GM12878 (cell line): ENCODE data around the gene PBOV1. TPM values are rescaled to one million over a fixed set of nuclear protein-coding genes. Genes with fewer than 3 reads are reported as not detected.

Source experiments
- ATAC-seq: fragments of 200-7000 bp; cut with Tn5 transposase; 3 replicates; pipeline ENCODE4 v1.9.1; 2020; ENCODE audit warnings: mild to moderate bottlenecking, moderate library complexity
- BruUV-seq: library from RNA; stranded (reverse); fragments of 400-500 nt; replicated peaks from 2 replicates; lab custom pipeline; 2021; lab: Mats Ljungman, UMichigan
- CTCF ChIA-PET: fragments of 300-600 bp; sonication (Branson Sonifier 250); formaldehyde crosslinking; extraction: SDS; loops from one replicate; lab custom pipeline; 2021; ENCODE audit warnings: inconsistent platforms; lab: Yijun Ruan, JAX
- POLR2A ChIA-PET: fragments of 350-600 bp; formaldehyde crosslinking; extraction: SDS; loops from one replicate; lab custom pipeline; 2021; ENCODE audit warnings: inconsistent platforms; lab: Charles Lee
- RAD21 ChIA-PET: fragments of 300-600 bp; sonication (Branson Sonifier 250); formaldehyde crosslinking; loops from one replicate; lab custom pipeline; 2023; ENCODE audit warnings: antibody characterized with exemption; ENCODE audit not compliant: unreplicated experiment; lab: Charles Lee
- SMC1A ChIA-PET: fragments of 300-600 bp; sonication (Branson Sonifier 250); formaldehyde crosslinking; loops from one replicate; lab custom pipeline; 2023; ENCODE audit not compliant: unreplicated experiment, uncharacterized antibody; lab: Charles Lee
- DNase-seq: peaks from one replicate; pipeline ENCODE4 v3.0.0-alpha.2; 2011; ENCODE audit warnings: low read depth, low spot score
- FAIRE-seq: peaks from 3 replicates; lab custom pipeline; 2011; peaks lifted over from hg19 to GRCh38; lab: Jason Lieb, UNC
- H2AFZ ChIP-seq: 2 replicates; pipeline ENCODE4 v1.6.0; 2011; ENCODE audit warnings: low read depth, low read length, control low read depth; ENCODE audit not compliant: control insufficient read depth
- H3K27ac ChIP-seq: 2 replicates; pipeline ENCODE4 v1.5.1; 2011; ENCODE audit warnings: control low read depth; ENCODE audit not compliant: control insufficient read depth, insufficient read depth
- H3K27me3 ChIP-seq, 2 experiments: replicated peaks in 1 of 2; 2 replicates each; pipeline versions ENCODE4 v1.6.0 to v1.6.1; 2011; ENCODE audit warnings: low read length in 1 of 2; ENCODE audit not compliant: control insufficient read depth in 2 of 2, insufficient read depth in 2 of 2
- H3K36me3 ChIP-seq, 2 experiments: 2 replicates each; pipeline ENCODE4 v1.5.1; 2011; ENCODE audit warnings: low read length in 1 of 2; ENCODE audit not compliant: control insufficient read depth in 2 of 2, insufficient read depth in 2 of 2
- H3K4me1 ChIP-seq: 2 replicates; pipeline ENCODE4 v1.6.1; 2011; ENCODE audit warnings: mild to moderate bottlenecking, low read length, moderate library complexity, mixed read lengths; ENCODE audit not compliant: control insufficient read depth, insufficient read depth
- H3K4me2 ChIP-seq: 2 replicates; pipeline ENCODE4 v1.6.0; 2011; ENCODE audit warnings: control low read depth; ENCODE audit not compliant: control insufficient read depth, insufficient read depth
- H3K4me3 ChIP-seq: fragments of 200-600 bp; sonication (generic); 2 replicates; pipeline ENCODE4 v1.5.1; 2016
- H3K79me2 ChIP-seq: 2 replicates; pipeline ENCODE4 v1.6.0; 2011; ENCODE audit warnings: low read length; ENCODE audit not compliant: control insufficient read depth, insufficient read depth
- H3K9ac ChIP-seq: 2 replicates; pipeline ENCODE4 v1.8.0; 2011; ENCODE audit warnings: low read length, control low read depth, mixed read lengths; ENCODE audit not compliant: control insufficient read depth, insufficient read depth
- H3K9me3 ChIP-seq: replicated peaks from 3 replicates; pipeline ENCODE4 v1.5.1; 2011; ENCODE audit warnings: mild to moderate bottlenecking, low read length; ENCODE audit not compliant: control insufficient read depth, insufficient read depth
- H4K20me1 ChIP-seq: 2 replicates; pipeline ENCODE4 v1.6.0; 2011; ENCODE audit not compliant: control insufficient read depth, insufficient read depth
- BACH1 ChIP-seq: fragments of 450-650 bp; IDR thresholded peaks from 2 replicates; pipeline ENCODE4 v1.6.1; 2017; ENCODE audit warnings: mild to moderate bottlenecking, borderline replicate concordance
- BCL11A ChIP-seq: IDR thresholded peaks from 2 replicates; pipeline ENCODE4 v1.6.1; 2011; ENCODE audit warnings: low read depth, low read length
- CBX5 ChIP-seq: sonication (generic); IDR thresholded peaks from 2 replicates; pipeline ENCODE4 v1.6.1; 2016; ENCODE audit warnings: low read depth, moderate library complexity, mild to moderate bottlenecking, inconsistent platforms
- EED ChIP-seq: sonication (generic); IDR thresholded peaks from 2 replicates; pipeline ENCODE4 v1.6.1; 2016; ENCODE audit warnings: antibody characterized with exemption, low read depth
- EZH2 ChIP-seq: IDR thresholded peaks from 2 replicates; pipeline ENCODE4 v1.6.1; 2012; ENCODE audit warnings: low read depth, mild to moderate bottlenecking, control low read depth, inconsistent platforms, low read length, borderline replicate concordance; ENCODE audit not compliant: control insufficient read depth
- GABPA ChIP-seq: IDR thresholded peaks from 2 replicates; pipeline ENCODE4 v1.6.1; 2014; ENCODE audit warnings: antibody characterized with exemption, low read depth, mild to moderate bottlenecking, inconsistent platforms
- HCFC1 ChIP-seq: fragments of 150-350 bp; IDR thresholded peaks from 2 replicates; pipeline ENCODE4 v1.6.1; 2014; ENCODE audit warnings: low read length
- MYC ChIP-seq: IDR thresholded peaks from 2 replicates; pipeline ENCODE4 v1.6.1; 2011; ENCODE audit warnings: mild to moderate bottlenecking, low read length, moderate library complexity, inconsistent platforms; ENCODE audit not compliant: insufficient read depth, insufficient replicate concordance, insufficient read length, severe bottlenecking
- NRF1 ChIP-seq: conservative IDR thresholded peaks from 2 replicates; pipeline ENCODE4 v1.6.1; 2011; ENCODE audit warnings: mild to moderate bottlenecking, low read depth, low read length, improper control_type of control experiment
- SIN3A ChIP-seq: IDR thresholded peaks from 2 replicates; pipeline ENCODE4 v1.6.1; 2012; ENCODE audit warnings: low read depth, low read length, improper control_type of control experiment
- SMAD1 ChIP-seq: fragments of 450-650 bp; IDR thresholded peaks from 2 replicates; pipeline ENCODE4 v1.6.1; 2018; ENCODE audit warnings: mild to moderate bottlenecking, low read depth; ENCODE audit not compliant: partially characterized antibody
- SRF ChIP-seq, 2 experiments: IDR thresholded peaks; 2 replicates each; pipeline ENCODE4 v1.6.1; 2011; ENCODE audit warnings: low read depth in 2 of 2, low read length in 2 of 2, mild to moderate bottlenecking in 1 of 2, moderate library complexity in 1 of 2
- STAT3 ChIP-seq: IDR thresholded peaks from 2 replicates; pipeline ENCODE4 v1.6.1; 2011; ENCODE audit warnings: low read depth, low read length, improper control_type of control experiment
- WGBS: methylation state at CpG from one replicate; pipeline ENCODE4 v1.1.6; 2016; ENCODE audit warnings: low lambda C conversion rate; ENCODE audit not compliant: insufficient replicate concordance, insufficient coverage; ENCODE audit errors: missing lambda C conversion rate; 5-methylcytosine and 5-hydroxymethylcytosine counted together
- in situ Hi-C: fragments of 300-500 bp; cut with MboI; formaldehyde crosslinking; loops from 9 replicates; pipeline ENCODE4 v1.14.3; 2018; ENCODE audit warnings: mixed read lengths
- intact Hi-C: fragments of 100-400 bp; cut with micrococcal nuclease; formaldehyde crosslinking; loops from one replicate; pipeline ENCODE4 v1.14.2; 2022; ENCODE audit not compliant: unreplicated experiment
- polyA plus RNA-seq, 11 experiments: library from polyadenylated mRNA; depleted of rRNA in 4 of 11; unstranded in 6 of 11; stranded (reverse) in 5 of 11; fragments of >200 nt; fragmentation: Nextera tagmentation in 4 of 11; fragmentation: Illumina TruSeq in 1 of 11; extraction: Ambion mirVana in 4 of 11; extraction: Trizol in 1 of 11; gene quantifications; 1 replicate in 1 of 11; 2 replicates in 10 of 11; pipeline versions ENCODE4 v1.2.1 to v1.2.3, GENCODE V29; 2011 to 2016; ENCODE audit warnings: inconsistent platforms in 2 of 11, missing spikeins in 2 of 11, low read depth in 1 of 11
- total RNA-seq, 4 experiments: library from RNA; depleted of rRNA in 3 of 4; stranded (reverse); fragments of >200 nt in 3 of 4; fragmentation: Illumina TruSeq in 1 of 4; extraction: Trizol in 1 of 4; gene quantifications; 2 replicates each; pipeline versions ENCODE4 v1.2.1 to v1.2.3, GENCODE V29; 2013 to 2021
- TF ChIP-seq, protein P1 (sequence below): fragments of 150-350 bp; IDR thresholded peaks from 2 replicates; pipeline ENCODE4 v1.6.1; 2014; ENCODE audit warnings: mild to moderate bottlenecking, low read depth, low read length
- TF ChIP-seq, protein P2 (sequence below): IDR thresholded peaks from 2 replicates; pipeline ENCODE4 v1.6.1; 2012; ENCODE audit warnings: low read depth, low read length, improper control_type of control experiment
- TF ChIP-seq, protein P3 (sequence below): fragments of 450-650 bp; IDR thresholded peaks from 2 replicates; pipeline ENCODE4 v1.6.1; 2017; ENCODE audit warnings: low read depth, mild to moderate bottlenecking, moderate library complexity

Gene PBOV1
- total and polyA plus RNA-seq, 10 of the 15 experiments (the other 5 are each of a cell fraction or from before 2014, with no cell fraction given): not detected

DNA sequence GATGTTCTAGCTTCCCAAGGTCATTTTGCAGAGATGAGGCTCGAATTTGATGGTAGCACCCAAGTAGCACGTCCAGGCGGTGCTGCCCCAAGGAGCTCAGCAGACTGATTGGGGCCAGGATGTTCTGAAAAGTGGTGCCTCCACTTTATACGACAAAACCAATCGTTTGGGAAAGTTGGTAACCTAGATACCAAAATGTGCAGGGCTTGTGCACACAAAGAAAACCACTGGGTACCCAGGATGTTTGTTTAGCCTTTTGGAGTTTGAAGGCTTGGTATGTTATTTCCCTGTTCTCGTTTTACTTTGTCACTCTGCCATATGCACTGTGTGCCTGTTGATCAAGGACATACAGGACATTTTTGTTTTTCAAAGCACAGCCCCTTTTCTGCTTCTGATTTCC lies 40.7 kb upstream of the PBOV1 start:
- 25% methylated on average over 6 of the region's 6 CpGs for WGBS
- CTCF ChIA-PET: no interaction called here
- Histone ChIP-seq H3K4me2 (no peak overlapping the region), H3K4me3 (no peak overlapping the region), H3K4me1 (no peaks in the 10 kb centered on the region), H3K27me3 (peaks cover 0 to 2% of the 10 kb centered on the region in 2 experiments; a peak in 2 of 4 replicates), H3K9ac (no peak overlapping the region), H2AFZ (no peak overlapping the region), H3K9me3 (no peaks in the 10 kb centered on the region), H3K27ac (no peak overlapping the region), H3K36me3 (no peaks in the 10 kb centered on the region), H4K20me1 (no peaks in the 10 kb centered on the region), H3K79me2 (no peaks in the 10 kb centered on the region)
- no peak for FAIRE-seq
- RAD21 ChIA-PET: no interaction called here
- in situ Hi-C loops (no loop called here), intact Hi-C loops (no loop called here)
- no TSS peak for BruUV-seq
- TF ChIP-seq NRF1 (no peak), GABPA (no peak), HCFC1 (no peak), STAT3 (no peak), SRF (IDR thresholded peaks at IDR 0.05; ENCODE audit: low read depth in 2 of 2, low read length in 2 of 2) (no peak), EZH2 (no peak), SIN3A (no peak), MYC (no peak), BCL11A (no peak), SMAD1 (no peak), EED (no peak), BACH1 (no peak), CBX5 (no peak)
- TF ChIP-seq, protein P1, sequence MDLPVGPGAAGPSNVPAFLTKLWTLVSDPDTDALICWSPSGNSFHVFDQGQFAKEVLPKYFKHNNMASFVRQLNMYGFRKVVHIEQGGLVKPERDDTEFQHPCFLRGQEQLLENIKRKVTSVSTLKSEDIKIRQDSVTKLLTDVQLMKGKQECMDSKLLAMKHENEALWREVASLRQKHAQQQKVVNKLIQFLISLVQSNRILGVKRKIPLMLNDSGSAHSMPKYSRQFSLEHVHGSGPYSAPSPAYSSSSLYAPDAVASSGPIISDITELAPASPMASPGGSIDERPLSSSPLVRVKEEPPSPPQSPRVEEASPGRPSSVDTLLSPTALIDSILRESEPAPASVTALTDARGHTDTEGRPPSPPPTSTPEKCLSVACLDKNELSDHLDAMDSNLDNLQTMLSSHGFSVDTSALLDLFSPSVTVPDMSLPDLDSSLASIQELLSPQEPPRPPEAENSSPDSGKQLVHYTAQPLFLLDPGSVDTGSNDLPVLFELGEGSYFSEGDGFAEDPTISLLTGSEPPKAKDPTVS: no peak
- TF ChIP-seq, protein P2, sequence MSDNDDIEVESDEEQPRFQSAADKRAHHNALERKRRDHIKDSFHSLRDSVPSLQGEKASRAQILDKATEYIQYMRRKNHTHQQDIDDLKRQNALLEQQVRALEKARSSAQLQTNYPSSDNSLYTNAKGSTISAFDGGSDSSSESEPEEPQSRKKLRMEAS: no peak
- TF ChIP-seq, protein P3, sequence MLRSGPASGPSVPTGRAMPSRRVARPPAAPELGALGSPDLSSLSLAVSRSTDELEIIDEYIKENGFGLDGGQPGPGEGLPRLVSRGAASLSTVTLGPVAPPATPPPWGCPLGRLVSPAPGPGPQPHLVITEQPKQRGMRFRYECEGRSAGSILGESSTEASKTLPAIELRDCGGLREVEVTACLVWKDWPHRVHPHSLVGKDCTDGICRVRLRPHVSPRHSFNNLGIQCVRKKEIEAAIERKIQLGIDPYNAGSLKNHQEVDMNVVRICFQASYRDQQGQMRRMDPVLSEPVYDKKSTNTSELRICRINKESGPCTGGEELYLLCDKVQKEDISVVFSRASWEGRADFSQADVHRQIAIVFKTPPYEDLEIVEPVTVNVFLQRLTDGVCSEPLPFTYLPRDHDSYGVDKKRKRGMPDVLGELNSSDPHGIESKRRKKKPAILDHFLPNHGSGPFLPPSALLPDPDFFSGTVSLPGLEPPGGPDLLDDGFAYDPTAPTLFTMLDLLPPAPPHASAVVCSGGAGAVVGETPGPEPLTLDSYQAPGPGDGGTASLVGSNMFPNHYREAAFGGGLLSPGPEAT: no peak
- DNase-seq: no peak
- POLR2A ChIA-PET: no interaction called here
- SMC1A ChIA-PET: interaction anchor here (0.6 to 1.2 kb wide), 2 partner anchors 47 to 521 kb away, joined by 3 read pairs; no protein-coding TSS in a partner anchor
- no peak for ATAC-seq
